OCI-M1 (cell line): ENCODE measurements around the gene NTRK2.
"Not testable (repeated sequence)": the region's sequence is repeated elsewhere in the genome, so short reads cannot be mapped to it uniquely, and the experiment has no call there.

Experiments
- DNase-seq: peaks from one replicate; lab custom pipeline; 2025; lab: John Stamatoyannopoulos, UW

The NTRK2 gene

GRCh38 chr9:84893419-84894128 lies 224.0 kb downstream of the NTRK2 start:
- DNase-seq = no peak

- no peak for DNase-seq
Observed at GRCh38 chr9:84894859-84895258, 225.3 kb downstream of the NTRK2 start.

GRCh38 chr9:84897362-84898094 lies 228.0 kb downstream of the NTRK2 start:
- no peak for DNase-seq

- no peak for DNase-seq
Observed at GRCh38 chr9:84898188-84898587, 228.7 kb downstream of the NTRK2 start.

GRCh38 chr9:84898618-84899017 lies 229.1 kb downstream of the NTRK2 start:
- DNase-seq = not testable (repeated sequence)

GRCh38 chr9:84899326-84899725 lies 229.8 kb downstream of the NTRK2 start:
- no peak for DNase-seq

- DNase-seq = no peak
Observed at GRCh38 chr9:84900421-84900820, 230.9 kb downstream of the NTRK2 start.

GRCh38 chr9:84903963-84904362 lies 234.4 kb downstream of the NTRK2 start:
- no peak for DNase-seq

GRCh38 chr9:84916769-84917168 lies 247.2 kb downstream of the NTRK2 start:
- no peak for DNase-seq

- no peak for DNase-seq
Observed at GRCh38 chr9:84917366-84918070, 248.0 kb downstream of the NTRK2 start.

- DNase-seq = no peak
Observed at GRCh38 chr9:84919440-84919839, 249.9 kb downstream of the NTRK2 start.

- no peak for DNase-seq
Observed at GRCh38 chr9:84921175-84921574, 251.6 kb downstream of the NTRK2 start.

- DNase-seq = no peak
Observed at GRCh38 chr9:84922051-84922450, 252.5 kb downstream of the NTRK2 start.

- DNase-seq = no peak
Observed at GRCh38 chr9:84924266-84924665, 254.7 kb downstream of the NTRK2 start.

- DNase-seq = no peak
Observed at GRCh38 chr9:84925225-84925872, 255.8 kb downstream of the NTRK2 start.

GRCh38 chr9:84926793-84927192 lies 257.3 kb downstream of the NTRK2 start:
- no peak for DNase-seq

GRCh38 chr9:84928419-84928818 lies 258.9 kb downstream of the NTRK2 start:
- no peak for DNase-seq

GRCh38 chr9:84929068-84929467 lies 259.5 kb downstream of the NTRK2 start:
- no peak for DNase-seq

GRCh38 chr9:84932915-84933527 lies 263.5 kb downstream of the NTRK2 start:
- no peak for DNase-seq

GRCh38 chr9:84935528-84936117 lies 266.1 kb downstream of the NTRK2 start:
- DNase-seq = no peak

- DNase-seq = no peak
Observed at GRCh38 chr9:84937180-84937579, 267.7 kb downstream of the NTRK2 start.

- no peak for DNase-seq
Observed at GRCh38 chr9:84937581-84937980, 268.1 kb downstream of the NTRK2 start.
